GM12865 (cell line): ENCODE data around the gene AKR1B15.
"Not testable (repeated sequence)": the region's sequence is repeated elsewhere in the genome, so short reads cannot be mapped to it uniquely, and the experiment has no call there.

Experiments used
- DNase-seq: peaks from one replicate; pipeline ENCODE4 v3.0.0; 2010; ENCODE audit warnings: low read depth
- H3K4me3 ChIP-seq: 2 replicates; pipeline ENCODE4 v1.5.1; 2011; ENCODE audit warnings: mild to moderate bottlenecking, low read depth, low read length, control low read depth
- TF ChIP-seq, protein P1 (sequence below): IDR thresholded peaks from 2 replicates; pipeline ENCODE4 v1.5.1; 2011; ENCODE audit warnings: low read length, control low read depth, low read depth, inconsistent platforms; ENCODE audit not compliant: insufficient read depth; ENCODE audit errors: missing control alignments

AKR1B15 gene

GRCh38 chr7:134520130-134520529 lies 28.8 kb upstream of the AKR1B15 start:
- TF ChIP-seq, protein P1, sequence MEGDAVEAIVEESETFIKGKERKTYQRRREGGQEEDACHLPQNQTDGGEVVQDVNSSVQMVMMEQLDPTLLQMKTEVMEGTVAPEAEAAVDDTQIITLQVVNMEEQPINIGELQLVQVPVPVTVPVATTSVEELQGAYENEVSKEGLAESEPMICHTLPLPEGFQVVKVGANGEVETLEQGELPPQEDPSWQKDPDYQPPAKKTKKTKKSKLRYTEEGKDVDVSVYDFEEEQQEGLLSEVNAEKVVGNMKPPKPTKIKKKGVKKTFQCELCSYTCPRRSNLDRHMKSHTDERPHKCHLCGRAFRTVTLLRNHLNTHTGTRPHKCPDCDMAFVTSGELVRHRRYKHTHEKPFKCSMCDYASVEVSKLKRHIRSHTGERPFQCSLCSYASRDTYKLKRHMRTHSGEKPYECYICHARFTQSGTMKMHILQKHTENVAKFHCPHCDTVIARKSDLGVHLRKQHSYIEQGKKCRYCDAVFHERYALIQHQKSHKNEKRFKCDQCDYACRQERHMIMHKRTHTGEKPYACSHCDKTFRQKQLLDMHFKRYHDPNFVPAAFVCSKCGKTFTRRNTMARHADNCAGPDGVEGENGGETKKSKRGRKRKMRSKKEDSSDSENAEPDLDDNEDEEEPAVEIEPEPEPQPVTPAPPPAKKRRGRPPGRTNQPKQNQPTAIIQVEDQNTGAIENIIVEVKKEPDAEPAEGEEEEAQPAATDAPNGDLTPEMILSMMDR: no peak

DNA sequence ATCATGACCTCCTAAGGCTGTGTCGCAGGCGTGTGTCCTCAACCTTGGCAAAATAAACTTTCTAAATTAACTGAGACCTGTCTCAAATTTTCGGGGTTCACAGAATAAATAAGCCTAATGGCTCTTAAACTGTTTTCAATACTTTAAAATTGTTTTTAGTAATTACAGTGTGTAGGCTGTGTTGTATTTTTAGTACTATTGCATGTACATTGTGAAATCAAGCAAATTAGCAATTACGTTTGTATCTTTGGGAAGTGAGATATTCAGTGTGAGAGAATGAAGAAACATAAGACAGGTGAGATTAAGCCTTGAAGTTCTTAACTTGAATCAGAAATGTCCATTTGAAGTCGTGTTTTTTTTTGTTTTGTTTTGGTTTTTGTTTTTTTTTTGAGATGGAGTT lies 26.3 kb upstream of the AKR1B15 start:
- no peak for DNase-seq
- H3K4me3 ChIP-seq: no peak overlapping the region
- TF ChIP-seq, protein P1: no peak

More at GRCh38 chr7:134520130-134520529, 28.8 kb upstream of the AKR1B15 start:
- no peak for DNase-seq
- H3K4me3 ChIP-seq: no peak overlapping the region

DNA sequence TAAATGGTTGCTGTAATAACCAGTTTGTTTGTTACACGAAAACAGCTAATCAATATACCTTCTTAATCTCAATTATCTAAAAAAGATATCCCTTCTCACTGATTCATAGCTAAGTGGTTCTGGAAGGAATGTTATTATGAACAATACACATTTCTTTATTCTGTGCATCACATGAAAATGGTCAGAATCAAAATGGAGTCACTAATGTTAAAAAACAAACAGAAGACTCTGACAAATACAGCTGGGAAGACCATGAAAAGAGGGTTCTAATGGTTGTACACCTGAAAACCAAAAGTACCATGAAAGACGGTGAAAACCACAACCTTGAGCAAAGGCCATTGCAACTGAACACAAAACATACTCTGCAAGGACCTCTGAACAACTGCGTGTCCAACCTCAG lies 23.5 kb upstream of the AKR1B15 start:
- DNase-seq, H3K4me3 ChIP-seq: not testable (repeated sequence)

GRCh38 chr7:134526552-134527248 lies 22.2 kb upstream of the AKR1B15 start:
- H3K4me3 ChIP-seq, DNase-seq: not testable (repeated sequence)

DNA sequence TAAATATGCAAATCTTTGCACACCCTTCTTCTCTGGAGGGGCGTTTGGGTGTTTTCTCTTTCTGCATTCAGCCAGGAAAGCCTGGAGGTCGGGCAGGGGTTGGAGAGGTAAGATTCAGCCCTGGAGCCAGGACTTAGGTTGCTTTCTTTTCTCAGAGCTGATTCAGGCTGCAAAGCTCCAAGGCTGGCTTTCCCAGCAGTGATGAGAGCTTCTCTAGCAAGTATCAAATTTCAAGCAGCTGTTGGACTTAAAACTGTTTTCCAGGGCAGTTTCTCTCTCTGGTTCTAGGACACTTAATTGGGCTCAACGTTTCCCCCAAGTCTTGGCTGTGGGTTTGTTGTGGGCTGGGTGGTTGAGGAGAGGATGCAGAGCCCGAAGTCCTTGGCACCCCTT lies 20.9 kb upstream of the AKR1B15 start:
- TF ChIP-seq, protein P1: no peak
- no peak overlapping the region for H3K4me3 ChIP-seq
- no peak for DNase-seq

DNA sequence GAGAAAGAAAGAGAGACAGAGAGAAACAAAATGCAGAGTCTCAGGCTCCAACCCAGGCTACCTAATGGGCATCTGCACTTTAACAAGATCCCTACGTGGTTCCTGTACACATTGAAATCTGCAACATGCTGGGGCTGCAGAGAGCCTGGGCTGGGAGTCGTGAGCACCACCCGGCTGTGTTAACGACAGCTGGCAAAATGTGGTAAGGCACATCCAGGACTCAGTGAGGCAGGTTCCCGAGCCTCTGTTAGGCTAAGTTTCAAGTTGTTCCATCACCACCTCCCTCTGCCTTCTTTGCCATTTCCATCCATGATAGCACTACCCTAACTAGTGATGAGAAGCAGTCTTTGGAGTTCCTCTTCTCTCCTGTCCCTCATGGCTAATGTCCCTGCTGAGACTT lies 20.2 kb upstream of the AKR1B15 start:
- no peak overlapping the region for H3K4me3 ChIP-seq
- no peak for DNase-seq

DNA sequence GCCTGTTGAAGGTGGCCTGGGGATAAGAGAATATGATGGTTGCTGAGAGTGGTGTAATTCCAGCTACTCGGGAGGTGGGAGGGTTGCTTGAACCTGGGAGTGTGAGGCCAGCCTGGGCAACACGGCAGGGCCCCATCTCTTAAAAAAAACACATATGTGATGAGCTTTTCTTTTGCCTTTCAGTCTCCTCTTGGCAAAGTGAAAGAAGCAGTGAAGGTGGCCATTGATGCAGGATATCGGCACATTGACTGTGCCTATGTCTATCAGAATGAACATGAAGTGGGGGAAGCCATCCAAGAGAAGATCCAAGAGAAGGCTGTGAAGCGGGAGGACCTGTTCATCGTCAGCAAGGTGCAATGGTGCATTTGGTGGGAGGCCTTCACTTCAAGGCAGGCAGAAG lies 18.4 kb upstream of the AKR1B15 start:
- H3K4me3 ChIP-seq: no peak overlapping the region
- DNase-seq: no peak
- TF ChIP-seq, protein P1: no peak

More for the DNA sequence above, 20.2 kb upstream of the AKR1B15 start:
- TF ChIP-seq, protein P1: no peak

DNA sequence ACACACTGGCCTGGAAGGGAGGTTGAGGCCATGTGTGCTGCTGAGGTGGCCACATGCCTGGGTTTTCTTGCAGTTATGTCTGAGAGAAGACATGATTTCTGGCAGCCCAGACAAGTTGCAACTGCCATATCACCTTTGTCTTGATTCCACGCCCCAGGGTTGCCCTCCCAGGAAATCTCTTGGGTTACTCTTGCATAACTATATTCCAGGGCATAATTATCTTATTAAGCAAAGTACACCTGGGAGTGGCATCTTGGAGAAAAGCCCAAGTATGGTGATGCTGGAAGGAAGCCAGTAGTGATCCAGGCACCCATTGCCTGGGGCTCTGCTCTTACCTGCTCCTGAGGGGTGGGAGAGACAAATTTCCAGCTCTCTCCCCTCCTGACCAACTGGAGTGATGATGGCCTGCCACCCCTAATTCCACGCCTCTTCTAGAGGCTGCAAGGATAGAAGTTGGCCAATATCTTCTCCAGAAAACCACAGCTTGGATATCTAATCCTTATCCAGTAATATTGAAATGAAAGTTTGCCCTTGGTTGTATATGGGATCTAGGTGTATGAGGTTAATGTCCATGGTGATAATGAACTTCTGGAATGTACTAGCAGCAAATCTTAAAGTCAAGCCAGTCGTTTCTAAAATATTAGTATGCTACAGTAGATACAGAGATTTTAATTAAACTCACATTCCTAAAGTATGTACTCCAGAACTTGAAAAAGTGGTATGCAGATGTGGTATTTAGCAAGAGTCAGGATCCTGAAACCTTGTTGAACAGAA lies 16.5 kb upstream of the AKR1B15 start:
- TF ChIP-seq, protein P1: no peak
- no peak overlapping the region for H3K4me3 ChIP-seq
- DNase-seq: no peak
